Prostate gland (tissue), 2 donors: ENCODE measurements around the gene DUSP22. TPM values are rescaled to one million over a fixed set of nuclear protein-coding genes. Genes with fewer than 3 reads are reported as not detected.

ENCODE experiments used
- DNase-seq: peaks from one replicate; pipeline ENCODE4 v3.0.0-alpha.2; 2019; ENCODE audit warnings: low spot score
- H3K27ac ChIP-seq, 2 donors: fragments of 200-600 bp; sonication (generic); 2 replicates each; pipeline ENCODE4 v1.5.1; 2017 to 2019
- H3K27me3 ChIP-seq: fragments of 200-600 bp; sonication (generic); replicated peaks from 2 replicates; pipeline ENCODE4 v1.5.1; 2019; ENCODE audit not compliant: insufficient read depth
- H3K36me3 ChIP-seq, 2 donors: fragments of 200-600 bp; sonication (generic); 1 replicate in 1 of 2; 2 replicates in 1 of 2; pipeline versions ENCODE4 v1.5.1 to v1.8.1; 2017 to 2019
- H3K4me1 ChIP-seq: fragments of 200-600 bp; sonication (generic); replicated peaks from 2 replicates; pipeline ENCODE4 v1.5.1; 2019
- H3K4me3 ChIP-seq, 2 donors: fragments of 200-600 bp; sonication (generic); 2 replicates each; pipeline ENCODE4 v1.5.1; 2017 to 2019
- H3K9me3 ChIP-seq: fragments of 200-600 bp; sonication (generic); 2 replicates; pipeline ENCODE4 v1.5.1; 2017
- CTCF ChIP-seq, 4 experiments: fragments of 200-600 bp in 2 of 4; fragments of 450-650 bp in 2 of 4; sonication (generic) in 2 of 4; IDR thresholded peaks; 1 replicate in 3 of 4; 2 replicates in 1 of 4; pipeline ENCODE4 v1.5.1; 2016 to 2019; ENCODE audit warnings: antibody characterized with exemption in 4 of 4, mild to moderate bottlenecking in 2 of 4, moderate library complexity in 2 of 4
- POLR2A ChIP-seq: fragments of 450-650 bp; IDR thresholded peaks from one replicate; pipeline ENCODE4 v1.6.1; 2016; ENCODE audit warnings: antibody characterized with exemption, mild to moderate bottlenecking
- POLR2AphosphoS5 ChIP-seq: sonication (generic); formaldehyde crosslinking; IDR thresholded peaks from one replicate; pipeline ENCODE4 v1.6.1; 2017; ENCODE audit warnings: antibody characterized with exemption
- WGBS: methylation state at CpG from one replicate; pipeline ENCODE4 v1.1.5; 2018; 5-methylcytosine and 5-hydroxymethylcytosine counted together
- intact Hi-C: fragments of 100-400 bp; cut with DNase I; formaldehyde crosslinking; loops from one replicate; pipeline ENCODE4 v1.14.2; 2022
- total RNA-seq, 2 donors: library from RNA; depleted of rRNA; stranded (reverse); fragments of >200 nt; gene quantifications; one replicate each; pipeline ENCODE4 v1.1.0, GENCODE V29; 2016

DUSP22 gene
- total RNA-seq, 2 donors from 2014 or later, result 29.8 to 95.8 TPM

- H3K27ac ChIP-seq, result no peak overlapping the region
- DNase-seq, result no peak
- H3K9me3 ChIP-seq, result no peaks in the 10 kb centered on the region
- H3K4me1 ChIP-seq, result no peaks in the 10 kb centered on the region
- TF ChIP-seq POLR2AphosphoS5 (no peak), CTCF (IDR thresholded peaks at IDR 0.05) (no peak), POLR2A (no peak)
- no peaks in the 10 kb centered on the region for H3K36me3 ChIP-seq
- 88% methylated on average over 17 of the region's 17 CpGs for WGBS
- no peak overlapping the region for H3K4me3 ChIP-seq
- no peaks in the 10 kb centered on the region for H3K27me3 ChIP-seq
- intact Hi-C loops, result no loop called here
Observed at GRCh38 chr6:345747-346385, 53.6 kb downstream of the DUSP22 start.

- no peak overlapping the region for H3K27ac ChIP-seq
- TF ChIP-seq POLR2A, result no peak
- no peaks in the 10 kb centered on the region for H3K27me3 ChIP-seq
- H3K9me3 ChIP-seq, result no peaks in the 10 kb centered on the region
- no peak for DNase-seq
- H3K4me1 ChIP-seq, result no peaks in the 10 kb centered on the region
- no peak overlapping the region for H3K4me3 ChIP-seq
- no peaks in the 10 kb centered on the region for H3K36me3 ChIP-seq
- intact Hi-C loops, result no loop called here
- WGBS, result 61% methylated on average over 10 of the region's 10 CpGs
Observed at GRCh38 chr6:346386-347030, 54.2 kb downstream of the DUSP22 start.

GRCh38 chr6:347232-347631 lies 54.9 kb downstream of the DUSP22 start:
- H3K36me3 ChIP-seq, result no peaks in the 10 kb centered on the region
- H3K27ac ChIP-seq, result no peak overlapping the region
- DNase-seq, result no peak
- 86% methylated on average over 4 of the region's 4 CpGs for WGBS
- intact Hi-C loops, result no loop called here
- no peak overlapping the region for H3K4me3 ChIP-seq
- TF ChIP-seq CTCF (IDR thresholded peaks at IDR 0.05), result no peak
- no peak for TF ChIP-seq POLR2AphosphoS5
- no peak for TF ChIP-seq POLR2A
- no peaks in the 10 kb centered on the region for H3K9me3 ChIP-seq
- H3K27me3 ChIP-seq, result no peaks in the 10 kb centered on the region
- H3K4me1 ChIP-seq, result no peaks in the 10 kb centered on the region

- Histone ChIP-seq H3K4me1 (no peaks in the 10 kb centered on the region), H3K4me3 (no peak overlapping the region), H3K27me3 (no peaks in the 10 kb centered on the region), H3K9me3 (no peaks in the 10 kb centered on the region), H3K36me3 (no peaks in the 10 kb centered on the region), H3K27ac (no peak overlapping the region)
- no peak for DNase-seq
- TF ChIP-seq POLR2A, result no peak
- no peak for TF ChIP-seq CTCF (IDR thresholded peaks at IDR 0.05)
- no peak for TF ChIP-seq POLR2AphosphoS5
- 93% methylated on average over 27 of the region's 27 CpGs for WGBS
- intact Hi-C loops, result no loop called here
Observed at GRCh38 chr6:347951-348859, 55.9 kb downstream of the DUSP22 start.

GRCh38 chr6:348860-349396 lies 56.6 kb downstream of the DUSP22 start:
- WGBS, result 90% methylated on average over 21 of the region's 21 CpGs
- H3K27me3 ChIP-seq, result no peaks in the 10 kb centered on the region
- H3K4me1 ChIP-seq, result no peaks in the 10 kb centered on the region
- H3K9me3 ChIP-seq, result no peaks in the 10 kb centered on the region
- TF ChIP-seq POLR2AphosphoS5 (no peak), POLR2A (no peak), CTCF (IDR thresholded peaks at IDR 0.05) (no peak)
- H3K4me3 ChIP-seq, result no peak overlapping the region
- intact Hi-C loops, result no loop called here
- H3K27ac ChIP-seq, result no peak overlapping the region
- no peak for DNase-seq
- no peaks in the 10 kb centered on the region for H3K36me3 ChIP-seq
